GM12872 (cell line): ENCODE data around the gene CYP27A1.

Experiments
- CTCF ChIP-seq: IDR thresholded peaks from 3 replicates; pipeline ENCODE4 v1.5.1; 2011; ENCODE audit warnings: low read depth, mild to moderate bottlenecking, low read length, moderate library complexity; ENCODE audit not compliant: insufficient read depth

CYP27A1 gene

GRCh38 chr2:218745160-218745558 is 36.8 kb upstream of the CYP27A1 start:
- no peak for TF ChIP-seq CTCF

GRCh38 chr2:218745559-218746469 is 36.1 kb upstream of the CYP27A1 start:
- TF ChIP-seq CTCF, result no peak

- TF ChIP-seq CTCF, result no peak
Observed at GRCh38 chr2:218746470-218746795, 35.5 kb upstream of the CYP27A1 start.

GRCh38 chr2:218746960-218747359 is 35.0 kb upstream of the CYP27A1 start:
- TF ChIP-seq CTCF, result no peak

GRCh38 chr2:218748741-218749441 is 33.1 kb upstream of the CYP27A1 start:
- no peak for TF ChIP-seq CTCF

GRCh38 chr2:218754201-218754600 is 27.7 kb upstream of the CYP27A1 start:
- TF ChIP-seq CTCF, result no peak

- TF ChIP-seq CTCF, result no peak
Observed at GRCh38 chr2:218754781-218755180, 27.2 kb upstream of the CYP27A1 start.
